ENCODE measurements around the gene LIN28A. TPM values are rescaled to one million over a fixed set of nuclear protein-coding genes. Genes with fewer than 3 reads are reported as not detected.

Gene LIN28A
- polyA plus RNA-seq, 1 donor: 0.15 TPM

DNA sequence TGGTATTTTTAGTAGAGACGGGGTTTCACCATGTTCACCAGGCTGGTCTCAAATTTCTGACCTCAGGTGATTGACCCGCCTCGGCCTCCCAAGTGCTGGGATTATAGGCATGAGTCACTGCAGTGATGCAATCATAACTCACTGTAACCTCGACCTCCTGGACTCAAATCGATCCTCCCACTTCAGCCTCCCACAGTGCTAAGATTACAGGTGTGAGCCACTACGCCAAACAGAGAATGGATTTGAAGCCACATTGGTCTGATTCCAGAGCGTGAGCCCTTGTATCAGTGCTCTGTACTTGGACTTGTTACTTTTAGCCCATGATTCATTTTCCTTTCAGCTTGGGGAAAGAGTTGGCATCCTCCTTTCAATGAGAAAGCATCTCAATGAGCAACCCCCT, 23.2 kb upstream of the LIN28A start:
- DNase-seq: no peak

DNA sequence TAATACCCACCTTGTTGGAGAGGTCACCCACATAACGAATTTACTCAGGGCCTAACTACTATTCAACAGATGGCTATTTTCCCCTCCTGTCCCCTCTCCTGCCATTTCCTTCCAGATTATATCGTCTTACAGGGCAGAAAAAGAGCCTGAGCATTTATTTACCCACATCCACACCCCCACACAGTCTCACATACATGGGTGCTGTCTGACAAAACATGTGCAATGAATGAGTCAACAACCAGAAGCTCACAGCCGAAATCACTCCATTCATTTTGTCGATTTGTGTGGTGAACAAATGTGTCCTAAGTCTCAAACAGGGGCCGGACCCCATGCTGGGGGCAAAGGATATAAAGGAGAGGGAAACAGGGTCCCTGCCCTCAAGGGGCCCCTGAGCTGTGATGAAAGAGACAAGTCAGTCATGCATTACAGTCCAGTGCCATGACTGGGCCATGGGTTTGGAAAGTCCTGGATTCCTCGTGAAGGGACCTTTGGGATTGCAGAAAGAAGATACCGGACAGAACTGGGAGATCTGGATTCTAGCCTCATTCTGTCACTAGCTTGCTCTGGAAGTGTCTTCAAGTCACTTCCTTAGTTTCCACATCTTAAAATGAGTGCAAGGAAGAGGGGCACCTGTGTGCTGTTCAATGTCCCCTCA, 21.7 kb upstream of the LIN28A start:
- no peak for DNase-seq

DNA sequence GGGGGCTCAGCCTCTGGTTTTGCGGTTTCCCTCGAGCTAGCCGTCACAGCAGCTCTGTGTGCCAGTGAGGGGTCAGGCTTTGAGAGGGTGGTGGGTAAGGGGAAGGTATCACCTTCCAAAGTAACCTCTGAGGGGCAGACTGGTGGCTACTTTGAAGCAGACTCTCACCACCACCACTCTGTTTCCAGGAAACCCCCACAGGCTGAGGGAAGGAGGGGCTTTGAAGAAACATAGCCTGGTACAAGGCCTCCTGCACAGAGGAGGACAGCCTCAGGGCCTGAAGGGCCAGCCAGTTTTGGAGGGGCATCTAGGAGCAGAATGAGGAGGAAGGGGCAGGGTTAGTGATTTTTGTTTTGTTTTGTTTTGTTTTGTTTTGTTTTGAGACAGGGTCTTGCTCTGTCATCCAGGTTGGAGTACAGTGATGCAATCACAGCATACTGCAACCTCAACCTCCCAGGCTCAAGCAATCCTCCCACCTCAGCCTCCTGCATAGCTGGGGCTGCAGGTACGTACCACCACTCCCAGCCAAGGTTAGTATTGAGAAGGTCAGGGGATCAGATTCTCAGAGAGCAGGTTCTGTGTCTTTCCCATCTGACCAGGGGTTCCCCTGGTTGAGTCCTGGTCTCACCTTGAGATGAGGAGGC, 20.9 kb upstream of the LIN28A start:
- no peak for DNase-seq

DNA sequence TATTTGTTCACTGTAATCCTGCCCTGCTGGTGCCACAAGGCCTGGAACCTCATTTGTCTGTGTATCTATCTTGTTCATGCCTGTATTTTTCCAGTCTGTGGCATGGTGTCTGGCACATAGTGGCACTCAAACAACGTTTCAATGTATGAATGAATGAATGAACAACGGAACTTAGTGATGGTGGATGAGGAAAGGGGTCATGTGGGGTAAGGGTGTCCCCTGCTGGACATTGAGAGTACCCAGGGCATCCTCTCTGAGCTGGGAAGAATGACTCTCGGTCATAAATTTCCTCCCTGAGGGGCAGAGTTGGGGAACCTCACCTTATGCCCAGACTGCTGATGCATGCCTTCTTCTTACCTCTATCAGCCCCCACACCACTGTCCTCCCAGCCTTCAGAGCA, 19.2 kb upstream of the LIN28A start:
- no peak for DNase-seq

DNA sequence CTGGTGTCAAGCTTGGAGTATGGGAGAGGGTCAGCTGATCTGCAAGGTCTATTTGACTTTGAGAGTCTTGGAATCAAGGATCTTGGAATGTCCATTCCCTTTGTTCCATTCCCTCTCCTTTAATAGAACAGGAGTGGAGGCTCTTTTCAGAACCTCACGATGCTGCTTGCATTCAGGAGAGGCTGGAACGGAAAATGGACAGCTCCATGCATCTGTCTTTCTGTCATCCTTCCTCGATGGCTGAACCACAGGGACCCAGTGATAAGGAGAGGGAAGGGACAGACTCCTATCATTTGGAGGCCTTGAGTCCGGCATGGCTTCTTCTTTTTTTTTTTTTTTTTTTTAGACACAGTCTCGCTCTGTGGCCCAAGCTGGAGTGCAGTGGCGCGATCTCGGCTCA, 14.9 kb upstream of the LIN28A start:
- no peak for DNase-seq

DNA sequence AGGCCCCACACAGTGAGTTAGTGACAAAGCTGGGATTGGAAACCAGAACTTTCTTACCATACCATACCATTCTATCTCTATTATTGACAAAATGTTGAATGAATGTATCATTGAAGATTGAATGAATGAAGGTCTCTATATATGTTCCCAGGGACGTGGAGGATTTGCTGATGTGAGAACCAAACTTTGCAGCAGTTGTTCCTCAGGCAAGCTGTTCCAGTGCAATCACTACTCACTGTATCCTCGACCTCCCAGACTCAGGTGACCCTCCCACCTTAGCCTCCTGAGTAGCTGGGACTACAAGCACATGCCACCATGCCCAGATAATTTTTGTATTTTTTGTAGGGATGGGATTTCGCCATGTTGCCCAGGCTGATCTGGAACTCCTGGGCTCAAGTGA, 11.6 kb upstream of the LIN28A start:
- DNase-seq: no peak

DNA sequence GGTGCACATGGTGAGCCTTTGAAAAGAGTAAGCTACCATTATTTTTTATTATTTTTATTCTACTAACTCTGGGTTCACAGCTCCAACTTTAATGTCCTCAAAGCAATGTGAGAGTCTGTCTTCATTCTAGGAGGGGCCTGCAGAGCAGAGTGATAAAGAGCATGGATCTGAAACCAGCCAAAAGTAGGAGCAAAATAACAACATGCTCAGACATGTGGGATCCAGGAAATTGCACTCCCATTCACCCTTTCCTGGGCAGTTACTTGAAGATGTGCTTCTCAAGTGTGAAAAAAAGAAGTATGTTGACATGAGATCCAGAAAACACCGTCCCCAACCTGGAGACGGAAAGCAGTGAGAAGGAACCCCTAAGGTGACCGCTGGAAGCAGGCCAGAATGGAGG, 8.7 kb upstream of the LIN28A start:
- DNase-seq: no peak

DNA sequence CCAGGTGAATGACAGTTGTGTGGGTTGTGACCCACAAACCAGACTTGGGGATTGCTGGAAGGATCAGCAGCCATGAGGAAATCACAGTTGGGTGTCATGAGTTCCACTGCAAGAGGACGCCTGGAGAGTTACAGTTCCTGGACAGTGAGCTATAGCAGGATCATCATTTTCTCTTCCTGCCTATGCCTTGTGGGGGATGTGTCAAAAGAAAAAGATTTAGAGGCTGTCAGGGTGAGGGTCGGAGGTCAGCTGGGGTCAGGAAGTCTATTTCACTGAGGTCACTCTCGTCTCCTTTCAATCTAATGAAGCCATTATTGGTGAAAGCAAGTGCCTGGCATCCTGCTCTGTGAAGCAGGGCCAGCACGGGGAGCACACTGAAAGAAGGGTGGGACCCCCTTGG, 7.0 kb upstream of the LIN28A start:
- no peak for DNase-seq

DNA sequence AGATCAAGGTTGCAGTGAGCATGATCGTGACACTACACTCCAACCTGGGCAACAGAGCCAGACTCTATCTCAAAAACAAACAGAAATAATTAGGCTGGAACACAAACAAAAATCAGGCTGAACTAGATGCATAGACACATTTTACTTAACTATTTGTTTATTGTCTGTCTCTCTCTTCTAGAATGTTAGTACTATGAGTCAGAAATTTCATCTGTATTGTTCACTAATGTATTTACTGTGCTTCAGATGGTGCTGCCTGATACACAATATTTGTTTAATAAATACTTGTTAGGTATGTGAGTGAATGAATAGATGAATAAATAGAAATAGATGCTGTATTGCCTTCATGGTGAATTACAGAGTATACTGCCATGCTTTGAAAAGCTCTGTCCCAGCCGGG, 6.0 kb upstream of the LIN28A start:
- no peak for DNase-seq

DNA sequence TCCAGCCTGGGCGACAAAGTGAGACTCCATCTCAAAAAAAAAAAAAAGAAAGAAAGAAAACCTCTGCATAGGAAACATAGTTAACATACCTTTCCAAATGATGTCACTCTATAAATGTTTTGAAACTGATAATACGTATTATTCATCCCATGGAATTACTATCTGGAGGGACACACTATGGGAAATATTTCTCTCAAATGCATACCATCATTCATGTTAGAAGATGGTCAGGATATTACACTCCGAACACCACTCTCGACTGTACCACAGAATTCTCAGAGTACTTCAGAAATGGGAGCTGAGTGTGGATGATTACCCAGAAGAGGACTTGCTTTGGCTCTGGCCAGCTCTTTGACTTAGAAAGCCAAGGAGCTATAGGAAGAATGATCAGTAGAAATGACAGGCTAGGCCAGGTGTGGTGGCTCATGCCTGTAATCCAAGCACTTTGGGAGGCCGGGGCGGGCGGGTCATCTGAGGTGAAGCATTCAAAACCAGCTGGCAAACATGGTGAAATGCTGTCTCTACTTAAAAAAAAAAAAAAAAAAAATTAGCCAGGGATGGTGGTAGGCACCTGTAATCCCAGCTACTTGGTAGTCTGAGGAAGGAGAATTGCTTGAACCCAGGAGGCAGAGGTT, 5.2 kb upstream of the LIN28A start:
- no peak for DNase-seq

DNA sequence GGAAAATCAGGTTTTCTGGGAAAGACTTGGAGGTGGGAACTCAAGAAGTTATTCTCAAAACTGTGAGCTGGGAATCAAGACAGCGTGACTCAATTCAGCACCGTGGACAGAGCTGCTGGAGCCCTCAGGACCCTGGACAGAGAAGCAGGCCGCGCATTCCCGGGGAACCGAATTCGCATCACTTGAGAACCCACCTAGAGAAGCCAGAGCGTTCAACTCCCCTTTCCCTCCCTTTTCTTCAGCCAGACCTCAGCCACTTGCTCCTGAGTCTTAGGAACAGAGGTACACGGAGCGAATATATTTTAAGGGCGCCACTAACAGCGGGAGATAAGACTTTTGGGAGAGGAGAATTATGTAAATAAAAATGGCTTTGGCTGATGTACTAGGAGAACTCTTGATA, 2.0 kb upstream of the LIN28A start:
- peak; percentile 89 for DNase-seq

DNA sequence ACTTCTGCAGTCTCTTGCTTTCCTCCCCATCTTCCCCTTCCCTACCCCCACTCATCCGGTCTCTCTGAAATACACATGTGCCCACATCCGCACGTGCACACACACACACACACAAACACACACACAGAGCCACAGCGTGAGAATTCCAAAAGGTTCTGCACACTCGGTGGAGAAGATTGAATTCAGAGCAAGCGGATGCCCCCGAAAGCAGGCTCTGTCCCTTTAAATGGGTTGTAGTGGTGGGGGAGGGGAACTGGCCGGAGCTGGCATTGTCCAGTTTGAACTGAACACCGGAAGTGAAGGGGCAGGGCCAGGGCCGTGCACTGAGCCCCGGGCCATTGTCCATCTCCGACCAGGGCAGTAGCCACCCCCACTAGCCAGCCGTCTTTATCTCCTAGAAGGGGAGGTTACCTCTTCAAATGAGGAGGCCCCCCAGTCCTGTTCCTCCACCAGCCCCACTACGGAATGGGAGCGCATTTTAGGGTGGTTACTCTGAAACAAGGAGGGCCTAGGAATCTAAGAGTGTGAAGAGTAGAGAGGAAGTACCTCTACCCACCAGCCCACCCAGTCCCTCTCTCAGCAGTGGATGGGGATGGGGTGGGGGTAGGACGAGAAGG, 1.3 kb upstream of the LIN28A start:
- DNase-seq: no peak

DNA sequence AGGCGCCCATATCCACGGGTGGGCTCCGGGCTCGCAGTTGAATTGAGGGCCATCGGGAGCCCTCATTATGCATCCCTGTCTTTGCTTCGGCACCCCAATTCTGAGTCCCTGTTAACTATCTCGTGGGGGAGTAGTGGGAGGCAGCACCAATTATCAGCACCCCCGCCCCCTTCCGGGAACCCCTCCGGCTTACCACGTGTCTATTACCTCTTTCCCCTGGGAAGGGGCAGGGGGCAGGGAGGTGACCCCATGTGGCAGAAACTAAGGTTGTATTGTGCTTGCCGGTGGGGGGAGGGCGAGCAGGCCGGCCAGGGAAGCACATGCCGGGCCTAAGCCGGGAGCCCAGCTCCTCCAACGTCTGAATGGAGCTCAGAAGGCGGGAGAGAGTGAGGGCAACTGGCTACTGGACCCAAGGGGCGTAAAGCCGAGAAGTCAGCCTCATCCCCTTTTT, 1.0 kb downstream of the LIN28A start:
- no peak for DNase-seq

DNA sequence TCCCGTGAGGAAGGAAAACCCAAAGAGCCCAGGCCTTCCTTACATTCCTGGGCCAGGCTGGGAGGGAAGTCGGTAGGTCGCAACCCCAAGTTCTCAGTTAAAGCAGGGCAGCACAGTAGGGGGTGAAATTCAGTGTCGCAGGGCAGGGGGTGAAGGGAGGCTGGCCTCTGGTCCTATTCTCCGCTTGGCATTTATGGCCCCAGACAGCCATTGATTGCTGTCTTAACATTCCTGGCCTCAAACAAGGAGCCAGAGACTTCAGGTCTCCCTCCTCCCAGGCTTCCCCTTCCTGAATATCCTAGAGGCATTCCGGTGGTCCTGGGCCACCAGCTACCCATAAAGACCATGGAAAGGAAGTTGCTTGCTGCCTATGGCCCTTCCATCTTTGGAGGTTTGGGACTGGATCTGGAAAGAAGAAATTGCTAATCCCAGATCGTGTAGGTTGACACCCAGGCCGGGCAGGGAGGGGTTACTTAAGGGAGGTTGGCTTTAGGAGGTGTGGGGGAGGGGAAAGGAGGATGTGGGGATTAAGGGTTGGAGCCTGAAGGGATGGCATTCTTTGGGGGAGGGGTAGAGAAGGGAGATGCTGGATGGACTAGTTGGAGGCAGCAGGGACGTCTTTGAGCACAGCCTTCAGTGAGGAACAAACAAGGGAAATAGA, 1.7 kb downstream of the LIN28A start:
- DNase-seq: no peak

DNA sequence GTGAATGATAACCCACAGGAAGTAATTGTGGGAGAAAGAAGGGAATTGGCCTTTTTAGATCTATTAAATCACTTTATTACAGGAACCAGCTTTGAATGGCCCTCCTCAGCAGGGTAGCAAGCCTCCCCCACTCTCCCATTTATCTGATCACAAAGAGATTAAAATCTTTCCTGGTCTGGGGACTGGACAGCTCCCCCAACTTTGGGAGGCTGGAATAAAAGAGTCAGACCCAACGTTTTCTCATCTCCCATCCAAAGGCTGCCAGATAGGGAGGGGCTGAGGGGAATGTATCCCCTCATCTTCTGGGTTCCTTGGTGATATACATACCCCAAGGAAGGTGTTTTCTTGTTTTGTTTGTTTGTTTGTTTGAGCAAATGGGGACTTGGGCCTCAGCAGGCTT, 2.4 kb downstream of the LIN28A start:
- no peak for DNase-seq

DNA sequence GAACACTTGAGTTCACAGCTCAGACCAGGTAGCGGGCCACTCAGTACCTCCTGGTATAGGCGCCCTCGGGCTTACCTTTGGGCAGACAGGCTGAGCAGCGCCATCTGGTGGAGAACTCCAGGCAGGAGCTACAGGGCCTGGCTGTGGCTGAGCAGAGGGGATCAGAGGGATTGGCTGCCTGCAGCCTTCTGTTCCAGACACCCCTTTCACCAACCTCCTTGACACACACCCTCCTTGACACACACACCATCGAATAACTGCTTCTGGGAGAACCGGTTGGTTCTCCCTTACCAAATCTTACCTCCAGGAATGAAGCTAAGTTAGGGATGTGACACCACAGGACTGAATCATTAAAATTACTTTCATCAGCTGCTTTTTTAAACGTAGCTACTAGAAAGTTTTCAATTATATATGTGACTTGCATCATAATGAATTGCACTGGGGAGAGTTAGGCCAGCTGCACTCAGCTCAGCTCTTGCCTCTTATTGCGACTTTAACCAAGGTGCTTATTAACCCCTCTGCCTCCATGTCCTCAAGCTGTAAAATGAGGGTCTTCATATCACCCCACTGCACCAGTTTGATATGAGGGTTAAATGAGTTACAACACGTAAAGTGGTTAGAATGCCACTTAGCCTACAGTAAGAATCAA, 6.6 kb downstream of the LIN28A start:
- DNase-seq: peak; percentile 55

DNA sequence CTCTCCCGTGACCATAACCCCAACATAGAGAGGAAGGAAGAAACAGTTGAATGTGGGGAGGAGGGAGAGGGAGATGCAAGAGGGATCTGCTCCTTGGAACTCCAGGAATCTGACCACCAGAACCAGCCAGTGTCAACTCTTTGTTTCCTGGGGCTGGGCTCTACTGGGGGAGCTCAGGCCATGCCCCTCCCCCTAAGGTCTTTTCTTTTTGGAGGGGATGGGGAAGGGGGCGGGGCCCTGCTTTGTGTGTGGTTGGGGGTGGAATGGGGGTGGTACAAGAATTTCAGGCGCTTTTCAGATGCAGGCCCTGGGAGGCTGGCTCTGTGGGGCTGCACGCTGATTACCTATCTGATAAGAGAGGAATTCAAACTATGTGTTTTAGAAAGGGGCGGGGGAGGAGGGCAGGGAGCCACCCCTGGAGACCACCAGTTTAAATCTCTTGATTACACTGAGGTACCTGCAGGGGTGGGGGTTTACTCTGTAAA, 8.3 kb downstream of the LIN28A start:
- DNase-seq: no peak

DNA sequence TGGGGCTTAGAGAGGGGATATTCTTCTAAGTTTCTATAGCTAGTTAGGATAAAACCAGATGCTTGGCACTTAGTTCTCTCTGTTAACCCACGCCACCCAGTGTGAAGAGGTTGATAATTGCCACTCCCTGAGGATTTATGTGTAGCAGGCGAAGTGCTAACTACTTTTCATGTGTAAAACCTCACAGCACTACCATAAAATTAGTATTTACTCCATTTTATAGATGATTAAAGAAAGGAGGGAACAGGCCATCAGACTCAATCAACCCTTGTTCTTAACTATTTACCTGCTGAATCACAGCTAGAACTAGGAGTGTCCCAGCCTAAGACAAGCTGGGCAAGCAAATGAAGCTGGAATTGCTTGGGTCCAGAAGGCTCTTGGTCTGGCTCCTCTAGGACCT, 8.9 kb downstream of the LIN28A start:
- no peak for DNase-seq

DNA sequence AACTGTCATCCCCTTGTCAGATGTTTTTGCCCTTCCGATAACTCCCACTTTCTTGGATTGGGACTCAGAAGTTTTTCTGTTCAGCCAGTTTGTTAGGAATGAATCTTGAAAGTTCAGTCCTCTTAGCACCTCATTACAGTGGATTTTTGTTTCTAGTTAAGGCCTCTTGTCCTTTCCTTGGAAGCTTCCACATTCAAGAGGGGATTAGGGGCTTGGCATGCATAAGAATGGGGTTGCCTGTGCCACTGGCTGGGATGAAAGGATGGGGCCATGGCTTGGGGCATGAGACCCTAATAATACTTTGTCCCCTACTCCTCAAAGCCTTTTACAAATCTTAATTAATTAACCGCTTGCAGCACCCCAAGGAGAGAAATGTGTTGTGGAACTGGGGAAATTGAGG, 19.1 kb downstream of the LIN28A start:
- no peak for DNase-seq

DNA sequence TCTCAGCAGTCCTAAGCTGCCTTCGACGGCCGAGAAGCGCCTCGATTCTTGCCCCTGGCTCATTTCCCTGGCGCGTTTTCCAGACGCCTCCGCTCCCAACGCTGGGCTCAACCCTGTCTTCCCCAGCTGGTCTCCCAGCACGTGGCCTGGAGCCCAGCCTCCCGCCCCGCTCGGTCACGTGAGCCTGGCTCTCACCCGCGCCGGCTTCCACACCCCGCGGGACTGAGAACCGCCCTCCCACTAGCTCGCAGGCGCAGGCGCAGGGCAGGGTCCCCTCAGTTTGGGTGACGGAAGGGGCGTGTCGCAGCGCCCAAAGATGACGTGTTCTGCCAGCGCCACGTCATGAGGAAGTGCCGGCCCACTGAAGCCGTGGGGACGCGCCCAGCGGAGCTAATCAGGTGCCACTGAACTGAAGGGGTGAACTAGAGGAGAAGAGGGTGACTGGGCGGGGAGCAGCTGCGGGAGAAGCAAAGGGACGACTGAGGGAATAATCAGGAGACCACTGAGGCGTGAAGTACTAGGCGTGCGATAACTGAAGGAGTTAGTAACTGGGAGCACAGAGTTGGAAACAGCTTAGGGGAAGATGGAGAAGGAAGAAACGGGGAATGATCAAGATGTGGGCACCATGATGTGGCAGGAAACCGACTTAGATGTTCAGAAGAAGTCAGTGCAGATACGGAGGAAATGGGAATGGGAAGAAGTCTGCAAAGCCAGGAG, 21.5 kb downstream of the LIN28A start, which contains the start of gene DHDDS:
DHDDS (plus strand) TSS at position 343 of the 717 bp plus-strand sequence. CDS start 625 bp downstream, outside the sequence.
- DNase-seq: peak; percentile 97

DNA sequence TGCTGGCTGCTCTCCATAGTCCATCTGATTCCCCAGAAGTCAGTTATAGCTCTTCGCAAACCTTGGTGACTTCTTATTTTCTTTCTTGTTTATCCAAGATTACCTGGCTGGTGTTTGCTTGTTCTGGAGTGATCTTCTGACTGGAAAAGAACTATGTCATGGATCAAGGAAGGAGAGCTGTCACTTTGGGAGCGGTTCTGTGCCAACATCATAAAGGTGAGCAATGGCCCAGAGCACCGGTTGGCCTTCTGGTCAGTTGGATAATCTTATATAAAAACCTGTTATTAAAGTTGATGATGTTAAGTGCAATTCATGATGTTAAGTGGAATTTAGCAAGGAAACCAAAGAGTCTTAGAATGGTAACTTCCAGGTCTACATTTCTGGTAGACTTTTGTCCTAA, 22.2 kb downstream of the LIN28A start:
- no peak for DNase-seq

Measured in left kidney (tissue), 2 donors.